NCI-H146 (cell line): Measurements from ENCODE around the gene GPR52.
"Not testable (repeated sequence)": the region's sequence is repeated elsewhere in the genome, so short reads cannot be mapped to it uniquely, and the experiment has no call there.

Experiments
- DNase-seq: peaks from one replicate; lab custom pipeline; 2025; lab: John Stamatoyannopoulos, UW

The GPR52 gene, protein sequence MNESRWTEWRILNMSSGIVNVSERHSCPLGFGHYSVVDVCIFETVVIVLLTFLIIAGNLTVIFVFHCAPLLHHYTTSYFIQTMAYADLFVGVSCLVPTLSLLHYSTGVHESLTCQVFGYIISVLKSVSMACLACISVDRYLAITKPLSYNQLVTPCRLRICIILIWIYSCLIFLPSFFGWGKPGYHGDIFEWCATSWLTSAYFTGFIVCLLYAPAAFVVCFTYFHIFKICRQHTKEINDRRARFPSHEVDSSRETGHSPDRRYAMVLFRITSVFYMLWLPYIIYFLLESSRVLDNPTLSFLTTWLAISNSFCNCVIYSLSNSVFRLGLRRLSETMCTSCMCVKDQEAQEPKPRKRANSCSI

DNA sequence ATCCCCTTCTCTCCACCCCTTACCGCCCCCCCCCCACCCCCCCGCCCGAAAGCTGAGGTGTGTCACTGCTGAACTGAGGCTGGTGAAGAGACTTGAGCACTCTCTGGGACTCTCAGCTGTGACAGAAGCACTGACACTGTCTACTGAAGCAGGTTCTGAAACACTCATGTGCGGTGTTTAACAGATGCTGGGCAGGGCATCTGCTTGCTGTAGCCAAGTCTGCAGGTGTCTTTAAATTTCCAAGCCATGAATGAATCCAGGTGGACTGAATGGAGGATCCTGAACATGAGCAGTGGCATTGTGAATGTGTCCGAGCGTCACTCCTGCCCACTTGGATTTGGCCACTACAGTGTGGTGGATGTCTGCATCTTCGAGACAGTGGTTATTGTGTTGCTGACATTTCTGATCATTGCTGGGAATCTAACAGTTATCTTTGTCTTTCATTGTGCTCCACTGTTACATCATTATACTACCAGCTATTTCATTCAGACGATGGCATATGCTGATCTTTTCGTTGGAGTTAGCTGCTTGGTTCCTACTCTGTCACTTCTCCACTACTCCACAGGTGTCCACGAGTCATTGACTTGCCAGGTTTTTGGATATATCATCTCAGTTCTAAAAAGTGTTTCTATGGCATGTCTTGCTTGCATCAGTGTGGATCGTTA, at the start of gene GPR52:
TSS of gene GPR52 (plus strand) at position 99 of the 665 bp plus-strand sequence. CDS start at position 247, 148 bp downstream.
- DNase-seq: no peak

DNA sequence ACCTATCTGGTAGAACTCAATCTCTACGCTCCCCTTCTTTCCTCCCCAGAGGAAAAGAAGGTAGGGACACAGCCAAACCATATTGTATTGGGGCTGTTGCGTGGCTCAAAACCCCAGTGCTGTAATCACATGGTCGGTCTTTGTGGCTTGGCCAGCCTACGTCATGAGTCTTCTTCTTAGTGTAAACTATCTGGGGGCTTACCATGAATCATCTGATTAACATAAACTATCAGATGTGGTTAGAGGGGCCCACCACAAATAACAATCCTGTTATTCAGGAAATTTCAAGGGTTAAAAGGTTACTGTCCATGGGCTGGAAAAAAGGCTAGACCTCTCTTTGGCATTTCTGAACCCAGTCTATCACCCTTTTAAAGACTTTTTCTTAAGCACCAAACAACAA, 49.5 kb upstream of the GPR52 start:
- no peak for DNase-seq

GRCh38 chr1:174399211-174399610, 48.6 kb upstream of the GPR52 start:
- no peak for DNase-seq

GRCh38 chr1:174401075-174401474, 46.7 kb upstream of the GPR52 start:
- no peak for DNase-seq

DNA sequence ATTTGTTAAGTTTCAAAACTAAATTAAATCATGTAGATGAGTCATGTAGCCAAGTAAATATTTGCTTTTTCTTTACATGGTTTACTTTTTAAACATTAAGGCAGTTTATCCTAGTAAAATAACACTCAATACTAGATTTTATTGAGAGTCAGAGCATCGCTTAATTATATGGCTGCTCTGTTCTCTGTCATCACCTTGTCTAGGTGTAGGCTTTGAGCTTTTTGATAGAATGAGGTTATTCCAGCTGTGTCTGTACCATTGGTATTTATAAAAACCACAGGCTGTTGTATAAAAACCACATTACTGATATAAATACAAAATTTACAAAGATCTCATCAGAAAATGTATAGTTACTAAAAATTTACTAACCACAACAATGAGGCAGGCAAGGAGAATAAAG, 42.5 kb upstream of the GPR52 start:
- DNase-seq: no peak

DNA sequence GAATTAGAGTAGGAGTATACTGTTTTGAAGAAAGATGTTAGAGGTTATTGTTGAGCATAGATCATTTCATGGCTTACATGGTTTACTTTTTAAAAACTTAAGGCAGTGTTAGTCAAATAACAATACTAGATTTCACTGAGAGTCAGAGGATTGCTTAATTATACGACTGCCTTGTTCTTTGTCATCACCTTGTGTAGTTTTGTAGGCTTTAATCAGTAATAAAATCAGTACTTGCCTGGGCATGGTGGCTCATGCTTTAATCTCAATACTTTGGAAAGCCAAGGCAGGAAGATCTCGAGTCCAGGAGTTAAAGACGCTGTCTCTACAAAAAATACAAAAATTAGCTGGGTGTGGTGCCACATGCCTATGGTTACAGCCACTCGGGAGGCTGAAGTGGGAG, 41.3 kb upstream of the GPR52 start:
- DNase-seq: no peak

- no peak for DNase-seq
Observed at GRCh38 chr1:174407665-174408064, 40.1 kb upstream of the GPR52 start.

DNA sequence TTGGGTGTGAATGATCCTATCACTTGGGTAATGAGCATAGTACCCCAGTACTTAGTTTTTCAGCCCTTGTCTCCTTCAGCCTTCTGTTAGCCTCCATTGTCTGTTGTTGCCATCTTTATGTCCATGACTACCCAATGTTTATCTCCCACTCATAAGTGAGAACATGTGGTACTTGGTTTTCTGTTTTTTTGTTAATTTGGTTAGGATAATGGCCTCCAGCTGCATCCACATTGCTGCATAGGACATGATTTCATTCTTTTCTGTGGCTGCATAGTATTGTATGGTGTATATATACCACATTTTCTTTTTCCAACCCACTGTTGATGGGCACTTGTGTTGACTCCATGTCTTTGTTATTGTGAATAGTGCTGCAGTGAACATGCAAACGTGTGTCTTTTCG, 39.6 kb upstream of the GPR52 start:
- DNase-seq: no peak

GRCh38 chr1:174409801-174410200, 38.0 kb upstream of the GPR52 start:
- not testable (repeated sequence) for DNase-seq

DNA sequence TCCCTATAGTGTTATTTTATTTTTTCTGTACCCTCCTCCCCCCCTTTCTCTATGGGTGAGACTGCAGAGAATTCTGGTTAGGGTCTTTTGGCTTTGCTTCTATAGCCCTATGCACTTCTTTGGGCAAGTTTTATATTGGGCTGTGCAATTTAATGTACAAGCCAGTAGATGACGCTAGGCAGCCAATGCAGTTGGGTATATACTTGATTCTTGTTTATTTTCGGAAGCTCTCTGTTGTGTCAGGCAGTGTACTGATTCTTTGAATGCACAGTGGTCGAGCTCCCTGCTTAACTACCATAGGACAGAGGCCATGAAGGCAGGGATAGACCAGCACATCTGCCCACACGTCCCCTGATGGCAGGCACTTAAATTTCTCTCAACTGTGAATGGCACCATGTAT, 34.1 kb upstream of the GPR52 start:
- no peak for DNase-seq

GRCh38 chr1:174414203-174414602, 33.6 kb upstream of the GPR52 start:
- DNase-seq: no peak

DNA sequence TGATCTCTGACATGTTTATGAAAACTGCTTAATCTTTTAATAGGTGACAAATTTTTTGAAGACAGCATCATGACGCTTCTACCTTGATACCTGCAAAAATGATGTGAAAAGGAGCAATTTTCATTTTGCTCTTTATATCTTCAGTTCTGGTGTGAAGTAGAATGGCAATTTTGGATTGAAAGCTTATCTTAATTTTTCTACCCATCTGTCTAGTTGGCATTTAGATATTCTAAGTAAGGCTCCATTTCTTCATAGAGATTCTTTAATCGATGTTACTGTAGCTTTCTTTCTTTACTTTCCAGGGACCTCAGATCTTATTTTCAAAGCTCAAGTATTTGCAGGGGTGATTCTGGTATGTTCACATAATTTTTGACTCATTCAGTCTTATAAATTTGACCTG, 32.3 kb upstream of the GPR52 start:
- DNase-seq: no peak

DNA sequence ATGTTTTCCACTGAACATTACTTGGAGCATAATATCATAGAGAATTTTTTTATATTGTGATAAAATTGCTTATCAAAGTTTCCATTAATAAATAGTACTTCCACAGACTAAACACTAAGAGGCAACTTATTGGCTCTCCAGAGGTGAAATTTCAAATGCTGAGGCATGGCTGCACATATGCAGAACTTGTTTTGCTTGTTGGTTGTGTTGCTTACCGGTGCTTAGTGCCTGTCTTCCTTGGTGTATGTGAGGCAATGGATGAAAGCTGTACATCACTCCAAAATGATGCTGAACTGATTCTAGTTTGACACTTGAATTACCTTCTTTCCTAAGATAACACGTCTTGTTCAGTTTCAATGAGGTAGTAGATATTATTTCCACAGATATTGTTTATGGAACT, 29.8 kb upstream of the GPR52 start:
- no peak for DNase-seq

- DNase-seq: no peak
Observed at GRCh38 chr1:174425121-174425520, 22.6 kb upstream of the GPR52 start.

DNA sequence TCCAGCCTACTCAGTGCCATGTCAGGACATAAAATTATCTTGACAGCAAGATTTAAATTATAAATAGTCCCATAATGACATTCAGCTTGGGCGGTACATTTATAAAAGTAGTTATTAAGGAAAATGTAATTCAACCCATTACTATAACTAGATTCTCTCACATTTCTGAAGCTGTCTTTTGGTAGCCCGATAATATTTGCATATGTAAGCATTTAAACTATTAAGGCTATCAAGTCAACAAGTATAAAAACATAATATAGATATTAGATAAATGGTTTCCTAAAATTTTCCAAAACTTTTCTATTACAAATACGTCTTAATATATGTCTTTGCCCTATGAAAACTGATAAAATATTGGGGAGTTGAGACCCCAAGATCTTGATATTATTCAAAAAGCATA, 21.6 kb upstream of the GPR52 start:
- DNase-seq: no peak

DNA sequence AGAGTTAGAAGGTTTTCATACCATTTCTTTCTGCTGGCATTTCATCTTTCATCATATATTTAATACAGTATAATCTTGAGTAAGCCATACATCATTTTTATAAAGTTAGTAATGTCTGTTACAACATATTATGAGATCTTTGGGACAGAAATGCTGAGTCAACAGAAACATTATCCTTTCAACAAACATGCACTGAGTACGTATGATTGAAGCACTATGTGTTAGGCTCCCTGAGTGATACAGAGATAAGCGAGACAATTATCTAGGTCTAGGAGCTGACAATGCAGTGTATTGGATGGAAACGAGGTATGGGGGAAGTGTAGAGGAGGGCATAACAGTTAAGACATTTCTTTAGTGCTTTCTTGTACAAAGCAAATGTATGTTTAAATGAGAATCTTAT, 19.7 kb upstream of the GPR52 start:
- DNase-seq: no peak

DNA sequence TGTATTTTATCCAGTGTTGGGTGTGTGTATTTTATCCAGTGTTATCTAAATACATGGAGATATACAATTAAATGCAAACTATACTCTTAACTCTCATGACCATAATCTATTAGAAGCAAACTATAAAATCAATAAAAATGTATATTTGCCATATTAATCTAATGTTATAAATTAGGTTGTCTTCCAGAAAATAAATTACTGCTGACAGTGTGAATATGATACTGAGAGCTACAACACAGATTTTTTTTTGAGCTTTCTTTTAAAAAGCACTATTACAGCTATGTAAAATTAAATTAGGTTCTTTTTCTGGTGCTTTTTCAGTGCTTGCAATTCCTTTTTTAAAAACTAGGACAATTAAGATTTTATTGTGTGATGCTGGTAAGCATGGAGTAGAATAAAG, 19.0 kb upstream of the GPR52 start:
- DNase-seq: no peak

DNA sequence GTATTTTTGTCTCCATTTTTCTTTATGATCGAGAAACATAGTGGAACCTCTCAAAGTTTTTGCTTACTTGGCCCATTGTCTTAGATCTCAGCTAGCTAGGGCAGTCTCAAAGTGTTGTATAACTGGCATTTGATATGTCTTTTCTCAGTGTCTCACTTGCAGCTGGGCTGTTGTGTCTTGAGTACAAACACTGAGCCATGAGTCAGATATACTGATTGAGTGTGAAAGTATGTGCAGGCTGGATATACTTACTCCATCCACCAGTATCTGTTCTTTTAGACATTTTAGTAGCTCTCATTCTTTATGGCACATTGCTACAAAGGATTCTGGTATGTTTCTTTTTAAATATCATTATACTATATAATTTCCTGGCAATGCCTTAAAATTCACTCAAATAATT, 14.3 kb upstream of the GPR52 start:
- DNase-seq: no peak

DNA sequence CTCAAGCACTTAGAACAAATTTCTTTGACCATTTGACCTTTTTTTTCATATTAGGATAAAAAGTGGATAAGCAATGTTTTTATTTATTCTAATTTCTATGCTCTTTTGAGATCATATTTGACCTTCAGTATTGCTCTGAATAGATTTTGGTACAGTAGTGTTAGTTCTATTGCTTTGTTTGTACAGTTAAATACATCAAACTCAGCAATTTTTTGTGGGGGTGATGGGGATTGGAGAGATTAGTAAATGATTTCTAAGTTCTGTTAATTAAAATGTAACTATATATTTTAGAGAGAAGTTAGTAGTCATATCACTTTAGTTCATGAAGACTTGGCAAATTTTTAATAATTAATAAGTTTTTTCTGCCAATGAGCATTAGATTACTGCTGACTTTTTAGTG, 2.4 kb upstream of the GPR52 start:
- DNase-seq: no peak

GRCh38 chr1:174445817-174446216, 1.9 kb upstream of the GPR52 start:
- DNase-seq: peak; percentile 40

DNA sequence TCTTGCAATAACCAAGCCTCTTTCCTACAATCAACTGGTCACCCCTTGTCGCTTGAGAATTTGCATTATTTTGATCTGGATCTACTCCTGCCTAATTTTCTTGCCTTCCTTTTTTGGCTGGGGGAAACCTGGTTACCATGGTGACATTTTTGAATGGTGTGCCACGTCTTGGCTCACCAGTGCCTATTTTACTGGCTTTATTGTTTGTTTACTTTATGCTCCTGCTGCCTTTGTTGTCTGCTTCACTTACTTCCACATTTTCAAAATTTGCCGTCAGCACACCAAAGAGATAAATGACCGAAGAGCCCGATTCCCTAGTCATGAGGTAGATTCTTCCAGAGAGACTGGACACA, 743 bp downstream of the GPR52 start:
- DNase-seq: no peak

GRCh38 chr1:174448974-174449373, 1.2 kb downstream of the GPR52 start:
- no peak for DNase-seq

DNA sequence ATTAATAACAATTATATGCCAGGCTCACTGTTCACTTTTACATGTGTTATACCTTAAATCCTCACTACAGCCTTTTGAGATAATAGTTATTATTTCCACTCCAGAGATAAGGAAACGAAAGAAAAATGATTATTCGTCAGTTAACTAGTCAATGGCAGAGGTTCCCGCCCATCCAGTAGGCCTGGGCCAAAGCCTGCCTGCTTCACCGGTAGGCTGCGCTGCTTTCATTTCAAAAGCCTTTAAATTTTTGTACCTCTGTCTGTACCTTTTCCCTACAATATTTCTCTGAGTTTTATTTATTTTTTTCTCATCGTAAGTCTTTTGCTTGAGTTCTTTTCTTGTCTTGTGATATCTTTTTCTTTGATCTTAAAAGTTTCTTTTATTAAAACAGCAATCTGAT, 3.6 kb downstream of the GPR52 start:
- no peak for DNase-seq

- no peak for DNase-seq
Observed at GRCh38 chr1:174465855-174466254, 18.1 kb downstream of the GPR52 start.
